K562 (cell line): Measurements from ENCODE around the gene DTYMK. TPM values are rescaled to one million over a fixed set of nuclear protein-coding genes. Genes with fewer than 3 reads are reported as not detected.

ENCODE experiments used
- BCL6 ChIP-seq: fragments of 250-450 bp; sonication (Bioruptor Pico); IDR thresholded peaks from 2 replicates; pipeline ENCODE4 v1.4.0; 2020
- BRCA1 ChIP-seq, 2 experiments: fragments of 450-650 bp in 1 of 2; sonication (generic) in 1 of 2; formaldehyde crosslinking in 1 of 2; IDR thresholded peaks; 2 replicates each; pipeline versions ENCODE4 v1.5.0 to v1.6.1; 2017 to 2020; ENCODE audit warnings: mild to moderate bottlenecking in 1 of 2, missing genetic modification reagents in 1 of 2
- CHD2 ChIP-seq: IDR thresholded peaks from 2 replicates; pipeline ENCODE4 v1.6.1; 2011; ENCODE audit warnings: low read depth, low read length
- CSDE1 ChIP-seq, 2 experiments: fragments of 450-650 bp; IDR thresholded peaks; 2 replicates each; pipeline ENCODE4 v1.6.1; 2016; ENCODE audit warnings: mild to moderate bottlenecking in 1 of 2
- DEAF1 ChIP-seq: fragments of 450-650 bp; formaldehyde crosslinking; IDR thresholded peaks from 2 replicates; pipeline ENCODE4 v1.4.0; 2020; ENCODE audit warnings: mild to moderate bottlenecking, moderate library complexity
- EGR1 ChIP-seq: fragments of 450-650 bp; conservative IDR thresholded peaks from 2 replicates; pipeline ENCODE4 v1.6.1; 2017; ENCODE audit warnings: mild to moderate bottlenecking
- EP400 ChIP-seq: fragments of 450-650 bp; IDR thresholded peaks from 2 replicates; pipeline ENCODE4 v1.6.1; 2017; ENCODE audit warnings: antibody characterized with exemption, mild to moderate bottlenecking, moderate library complexity
- HDAC8 ChIP-seq: fragments of 450-650 bp; IDR thresholded peaks from 2 replicates; pipeline ENCODE4 v1.6.1; 2016; ENCODE audit warnings: mild to moderate bottlenecking, missing genetic modification characterization, moderate library complexity, missing compliant biosample characterization
- HNRNPL ChIP-seq: fragments of 200-400 bp; formaldehyde crosslinking; IDR thresholded peaks from 2 replicates; pipeline ENCODE4 v1.6.1; 2017; ENCODE audit warnings: low read depth, mild to moderate bottlenecking, low read length
- KAT7 ChIP-seq: sonication (generic); formaldehyde crosslinking; IDR thresholded peaks from 2 replicates; pipeline ENCODE4 v1.8.0; 2022; ENCODE audit warnings: missing genetic modification reagents, mild to moderate bottlenecking, borderline replicate concordance
- KDM1A ChIP-seq, 2 experiments: fragments of 450-650 bp; IDR thresholded peaks; 2 replicates each; pipeline ENCODE4 v1.6.1; 2016; ENCODE audit warnings: mild to moderate bottlenecking in 2 of 2
- LCOR ChIP-seq: sonication (generic); formaldehyde crosslinking; IDR thresholded peaks from 2 replicates; pipeline ENCODE4 v1.8.0; 2022; ENCODE audit warnings: mild to moderate bottlenecking, missing genetic modification reagents
- PCBP2 ChIP-seq: fragments of 200-400 bp; formaldehyde crosslinking; IDR thresholded peaks from 2 replicates; pipeline ENCODE4 v1.6.1; 2018; ENCODE audit warnings: low read length, low read depth, mild to moderate bottlenecking, moderate library complexity; ENCODE audit not compliant: poor library complexity, severe bottlenecking
- PURB ChIP-seq: sonication (generic); formaldehyde crosslinking; IDR thresholded peaks from 2 replicates; pipeline ENCODE4 v1.9.0; 2021; ENCODE audit warnings: low read depth, mild to moderate bottlenecking, missing genetic modification reagents
- PYGO2 ChIP-seq: fragments of 450-650 bp; IDR thresholded peaks from 2 replicates; pipeline ENCODE4 v1.6.1; 2016; ENCODE audit warnings: mild to moderate bottlenecking, missing genetic modification characterization, moderate library complexity, missing compliant biosample characterization
- REST ChIP-seq, 2 experiments: fragments of 450-650 bp; formaldehyde crosslinking in 1 of 2; IDR thresholded peaks; 2 replicates each; pipeline versions ENCODE4 v1.4.0 to v1.6.1; 2014 to 2020; ENCODE audit warnings: mild to moderate bottlenecking in 2 of 2, borderline replicate concordance in 1 of 2, low read depth in 1 of 2
- SMC3 ChIP-seq: conservative IDR thresholded peaks from 2 replicates; pipeline ENCODE4 v1.6.1; 2011; ENCODE audit warnings: low read depth, low read length, improper control_type of control experiment; ENCODE audit not compliant: insufficient read depth
- THRAP3 ChIP-seq: fragments of 450-650 bp; IDR thresholded peaks from 2 replicates; pipeline ENCODE4 v1.6.1; 2016; ENCODE audit warnings: mild to moderate bottlenecking, inconsistent platforms, borderline replicate concordance
- polyA plus RNA-seq, 8 experiments: library from polyadenylated mRNA; depleted of rRNA in 4 of 8; stranded (reverse) in 5 of 8; unstranded in 3 of 8; fragments of >200 nt; fragmentation: Nextera tagmentation in 2 of 8; fragmentation: Illumina TruSeq in 1 of 8; extraction: Ambion mirVana in 2 of 8; extraction: Trizol in 1 of 8; gene quantifications; 2 replicates each; pipeline versions ENCODE4 v1.2.1 to v1.2.3, GENCODE V29; 2011 to 2014; ENCODE audit warnings: inconsistent platforms in 1 of 8, missing spikeins in 1 of 8
- total RNA-seq, 7 experiments: library from RNA; depleted of rRNA in 6 of 7; stranded (reverse); fragments of >200 nt in 6 of 7; fragmentation: Illumina TruSeq in 2 of 7; extraction: Trizol in 2 of 7; gene quantifications; 2 replicates each; pipeline versions ENCODE4 v1.2.1 to v1.2.3, GENCODE V29; 2011 to 2021; ENCODE audit warnings: low replicate concordance in 1 of 7

DTYMK gene
- total and polyA plus RNA-seq, 9 of the 15 experiments (the other 6 are each of a cell fraction or from before 2014, with no cell fraction given) = 8.2 to 85.0 (median 47.9) TPM

GRCh38 chr2:241734467-241735208 is 48.0 kb upstream of the DTYMK start, which contains the start of gene D2HGDH (continued):
- TF ChIP-seq REST (IDR thresholded peaks at IDR 0.05; ENCODE audit: borderline replicate concordance) = peak; percentile 53
- no peak for TF ChIP-seq REST (CRISPR knock-in tag; IDR thresholded peaks at IDR 0.05; ENCODE audit: low read depth)
- TF ChIP-seq PCBP2 = no peak
- TF ChIP-seq HNRNPL = no peak
- TF ChIP-seq BCL6 (CRISPR knock-in tag) = no peak
- no peak for TF ChIP-seq DEAF1
- TF ChIP-seq EP400 = no peak
- no peak for TF ChIP-seq PYGO2
- no peak for TF ChIP-seq EGR1
- TF ChIP-seq LCOR = no peak
- no peak for TF ChIP-seq CSDE1 (IDR thresholded peaks at IDR 0.05)
- TF ChIP-seq SMC3 = no peak
- TF ChIP-seq KDM1A (IDR thresholded peaks at IDR 0.05) = no peak
- no peak for TF ChIP-seq THRAP3
- TF ChIP-seq CHD2 = 0 out of 2 replicates have a peak, but pooled peaks have one; percentile 26
- no peak for TF ChIP-seq PURB (CRISPR knock-in tag)
- TF ChIP-seq HDAC8 (tag) = no peak
- TF ChIP-seq BRCA1 (IDR thresholded peaks at IDR 0.05) = no peak
- TF ChIP-seq BRCA1 (CRISPR knock-in tag; IDR thresholded peaks at IDR 0.05) = peak; percentile 47; the same call in 1 of the 2 replicates
- TF ChIP-seq KAT7 (CRISPR knock-in tag) = 0 out of 2 replicates have a peak, but pooled peaks have one; percentile 57
